NB4 (cell line): ENCODE data around the gene NAALADL2.
"Not testable (repeated sequence)": the region's sequence is repeated elsewhere in the genome, so short reads cannot be mapped to it uniquely, and the experiment has no call there.

Source experiments
- DNase-seq: peaks from one replicate; pipeline ENCODE4 v3.0.0; 2010; ENCODE audit warnings: low read depth
- H3K4me3 ChIP-seq: one replicate; pipeline ENCODE4 v1.5.1; 2011; ENCODE audit warnings: mild to moderate bottlenecking, low read depth, low read length, moderate library complexity
- MYC ChIP-seq: IDR thresholded peaks from 2 replicates; pipeline ENCODE4 v1.6.1; 2011; ENCODE audit warnings: low read depth, low read length
- POLR2A ChIP-seq: IDR thresholded peaks from 2 replicates; pipeline ENCODE4 v1.6.1; 2011; ENCODE audit warnings: mild to moderate bottlenecking; ENCODE audit not compliant: insufficient read length; ENCODE audit errors: extremely low read depth
- TF ChIP-seq, protein P1 (sequence below): IDR thresholded peaks from one replicate; pipeline ENCODE4 v1.5.1; 2012; ENCODE audit warnings: low read depth, low read length
- TF ChIP-seq, protein P2 (sequence below): IDR thresholded peaks from 2 replicates; pipeline ENCODE4 v1.6.1; 2011; ENCODE audit warnings: low read depth, low read length

NAALADL2 gene

DNA sequence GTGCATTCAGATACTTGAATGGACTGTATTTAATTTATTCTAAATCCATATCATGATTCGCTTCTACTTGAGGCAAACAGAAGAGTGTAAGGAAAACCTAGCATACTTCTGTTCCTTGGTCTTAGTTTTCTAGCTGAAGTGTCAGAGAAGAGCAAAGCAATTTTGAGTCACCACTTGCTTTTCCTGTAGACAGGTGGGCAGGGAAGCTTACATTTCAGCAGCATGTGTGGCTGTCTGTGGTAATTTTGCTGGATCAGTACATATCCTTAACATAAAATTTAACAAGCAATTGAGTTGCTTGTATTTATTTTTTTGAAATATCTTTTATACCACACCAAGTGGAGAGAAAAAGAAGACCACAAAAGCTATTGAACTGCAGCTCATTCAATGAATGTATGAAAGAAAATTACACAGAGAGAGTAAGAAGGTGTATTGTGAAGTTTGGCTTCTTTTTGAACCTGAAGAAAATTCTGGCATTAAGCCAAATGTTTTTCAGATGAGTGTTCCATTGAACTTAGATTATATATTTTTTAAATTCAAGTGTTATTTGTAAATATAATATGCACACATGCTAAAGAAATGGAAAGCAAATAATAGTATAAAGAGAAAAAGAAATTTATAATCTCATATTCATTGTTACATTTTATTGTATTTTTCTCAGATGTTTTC, 747.6 kb downstream of the NAALADL2 start:
- H3K4me3 ChIP-seq = no peak overlapping the region
- TF ChIP-seq, protein P1, sequence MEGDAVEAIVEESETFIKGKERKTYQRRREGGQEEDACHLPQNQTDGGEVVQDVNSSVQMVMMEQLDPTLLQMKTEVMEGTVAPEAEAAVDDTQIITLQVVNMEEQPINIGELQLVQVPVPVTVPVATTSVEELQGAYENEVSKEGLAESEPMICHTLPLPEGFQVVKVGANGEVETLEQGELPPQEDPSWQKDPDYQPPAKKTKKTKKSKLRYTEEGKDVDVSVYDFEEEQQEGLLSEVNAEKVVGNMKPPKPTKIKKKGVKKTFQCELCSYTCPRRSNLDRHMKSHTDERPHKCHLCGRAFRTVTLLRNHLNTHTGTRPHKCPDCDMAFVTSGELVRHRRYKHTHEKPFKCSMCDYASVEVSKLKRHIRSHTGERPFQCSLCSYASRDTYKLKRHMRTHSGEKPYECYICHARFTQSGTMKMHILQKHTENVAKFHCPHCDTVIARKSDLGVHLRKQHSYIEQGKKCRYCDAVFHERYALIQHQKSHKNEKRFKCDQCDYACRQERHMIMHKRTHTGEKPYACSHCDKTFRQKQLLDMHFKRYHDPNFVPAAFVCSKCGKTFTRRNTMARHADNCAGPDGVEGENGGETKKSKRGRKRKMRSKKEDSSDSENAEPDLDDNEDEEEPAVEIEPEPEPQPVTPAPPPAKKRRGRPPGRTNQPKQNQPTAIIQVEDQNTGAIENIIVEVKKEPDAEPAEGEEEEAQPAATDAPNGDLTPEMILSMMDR = no peak
- TF ChIP-seq, protein P2, sequence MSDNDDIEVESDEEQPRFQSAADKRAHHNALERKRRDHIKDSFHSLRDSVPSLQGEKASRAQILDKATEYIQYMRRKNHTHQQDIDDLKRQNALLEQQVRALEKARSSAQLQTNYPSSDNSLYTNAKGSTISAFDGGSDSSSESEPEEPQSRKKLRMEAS = no peak
- TF ChIP-seq POLR2A (no peak), MYC (no peak)
- no peak for DNase-seq

DNA sequence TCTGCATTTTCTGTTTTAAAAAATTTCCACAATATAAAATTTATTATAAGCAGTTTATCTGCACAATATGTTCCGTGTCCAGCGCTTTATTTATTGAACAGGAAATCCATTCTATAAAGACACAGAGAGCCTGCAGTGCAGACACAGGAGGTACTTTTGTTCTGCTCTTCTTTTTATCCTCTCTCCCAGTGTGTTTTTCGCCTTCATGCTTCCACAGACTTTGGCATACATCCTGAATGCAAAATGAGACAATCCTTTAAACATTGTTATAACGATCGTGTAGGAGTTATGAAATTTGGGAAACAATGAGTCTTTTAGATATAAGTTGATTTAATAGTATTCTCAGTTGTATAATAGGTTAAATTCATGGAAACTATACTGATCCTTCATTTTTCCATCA, 749.2 kb downstream of the NAALADL2 start:
- no peak for DNase-seq
- TF ChIP-seq, protein P1 = no peak
- TF ChIP-seq MYC = no peak
- TF ChIP-seq POLR2A = no peak
- TF ChIP-seq, protein P2 = no peak
- H3K4me3 ChIP-seq = no peak overlapping the region

DNA sequence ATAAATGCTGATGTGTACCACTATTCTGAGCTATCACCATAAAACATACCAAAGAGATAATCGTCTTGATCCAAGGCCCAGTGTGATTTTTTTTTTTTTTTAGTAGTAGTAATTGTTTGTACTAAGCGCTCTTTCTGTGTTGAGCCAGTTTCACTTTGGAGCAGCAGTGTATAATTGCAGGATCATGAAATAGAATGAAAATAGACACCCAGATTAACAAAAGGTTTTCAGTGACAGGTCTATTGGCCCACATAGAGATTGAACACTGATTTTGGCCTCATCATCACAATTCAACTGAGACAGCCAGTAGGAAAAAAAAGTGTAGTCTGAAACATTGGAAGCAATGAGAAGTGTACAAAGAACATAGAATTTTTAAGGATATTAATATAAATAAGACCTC, 749.8 kb downstream of the NAALADL2 start:
- no peak for DNase-seq
- TF ChIP-seq, protein P1 = no peak
- TF ChIP-seq POLR2A (no peak), MYC (no peak)
- TF ChIP-seq, protein P2 = no peak
- H3K4me3 ChIP-seq = no peak overlapping the region

DNA sequence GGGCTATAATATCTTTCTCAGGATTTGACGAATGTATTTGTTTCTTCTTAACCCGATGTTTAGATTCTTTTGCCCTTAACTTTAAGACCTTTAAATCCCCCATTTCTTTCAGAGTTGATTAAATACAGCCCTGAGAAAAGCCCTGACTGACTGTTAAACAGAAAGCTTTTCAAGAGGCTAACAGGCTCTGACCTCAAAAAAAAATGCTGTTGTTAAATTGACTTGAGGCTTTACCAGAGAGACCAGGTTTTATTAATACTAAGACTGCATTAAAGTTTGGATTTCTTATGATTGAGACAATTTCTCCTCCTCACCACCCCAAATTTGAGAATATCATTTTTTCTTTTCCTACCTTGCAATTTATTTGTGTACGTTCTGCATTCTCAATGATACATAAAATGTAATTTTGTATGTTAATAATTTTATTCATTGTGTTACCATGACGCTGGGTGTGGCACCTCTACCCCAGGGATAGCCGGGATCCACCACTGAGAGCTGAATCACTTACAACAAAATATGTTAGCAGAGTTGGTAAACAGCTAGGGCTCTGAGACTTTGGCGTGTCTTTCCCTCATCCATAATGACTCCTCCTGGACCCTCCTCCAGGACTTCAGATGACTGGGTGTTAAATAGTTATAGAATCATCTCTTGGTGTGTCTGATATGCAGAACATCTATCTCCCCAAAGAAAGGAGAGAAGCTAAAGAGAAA, 753.5 kb downstream of the NAALADL2 start:
- DNase-seq = no peak
- H3K4me3 ChIP-seq = no peak overlapping the region
- TF ChIP-seq MYC (no peak), POLR2A (no peak)
- TF ChIP-seq, protein P1 = no peak
- TF ChIP-seq, protein P2 = no peak

DNA sequence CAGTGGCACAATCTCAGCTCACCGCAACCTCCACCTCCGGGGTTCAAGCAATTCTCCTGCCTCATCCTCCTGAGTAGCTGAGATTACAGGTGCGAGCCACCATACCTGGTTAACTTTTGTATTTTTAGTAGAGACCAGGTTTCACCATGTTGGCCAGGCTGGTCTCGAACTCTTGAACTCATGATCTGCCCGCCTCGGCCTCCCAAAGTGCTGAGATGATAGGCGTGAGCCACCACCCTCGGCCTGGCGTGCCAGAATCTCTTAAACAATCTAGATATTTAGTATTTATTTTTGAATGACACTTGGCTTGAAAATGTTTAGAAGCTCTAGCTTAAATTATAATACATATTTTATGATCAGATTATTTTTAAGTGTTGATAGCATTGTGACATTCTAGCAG, 755.0 kb downstream of the NAALADL2 start:
- not testable (repeated sequence) for DNase-seq, H3K4me3 ChIP-seq

DNA sequence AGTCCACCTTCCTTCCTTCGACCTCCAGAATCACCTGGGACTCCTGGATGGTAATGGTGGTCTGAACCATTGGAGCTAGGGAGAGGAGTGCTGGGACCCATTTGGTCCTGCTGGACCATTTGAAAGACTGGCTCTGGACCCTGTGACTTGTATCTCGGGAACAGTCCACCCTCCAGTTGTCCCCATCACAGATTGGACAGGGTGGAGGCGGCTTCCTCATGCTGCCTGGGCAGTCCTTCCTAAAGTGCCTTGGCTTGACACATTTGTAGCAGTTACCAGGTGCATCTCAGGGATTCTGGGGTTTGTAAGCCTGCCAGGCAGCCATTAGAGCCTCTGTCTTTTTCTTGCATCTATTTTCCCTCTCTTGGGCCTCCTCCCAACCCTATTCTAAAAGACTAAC, 758.1 kb downstream of the NAALADL2 start:
- no peak for DNase-seq
- TF ChIP-seq MYC (no peak), POLR2A (no peak)
- TF ChIP-seq, protein P1 = no peak
- TF ChIP-seq, protein P2 = no peak
- no peak overlapping the region for H3K4me3 ChIP-seq
